IMR-90 (cell line): ENCODE data around the gene RAB38. TPM values are rescaled to one million over a fixed set of nuclear protein-coding genes. Genes with fewer than 3 reads are reported as not detected.

Source experiments
- ATAC-seq: fragments of 200-7000 bp; cut with Tn5 transposase; 2 replicates; pipeline ENCODE4 v1.9.1; 2020; ENCODE audit warnings: low read depth, mild to moderate bottlenecking, moderate library complexity
- BruUV-seq: library from RNA; stranded (reverse); fragments of 400-500 nt; replicated peaks from 2 replicates; lab custom pipeline; 2021; lab: Mats Ljungman, UMichigan
- CTCF ChIA-PET: fragments of 300-600 bp; formaldehyde crosslinking; extraction: SDS; loops from one replicate; lab custom pipeline; 2021; ENCODE audit warnings: antibody characterized with exemption; lab: Yijun Ruan, JAX
- POLR2A ChIA-PET: fragments of 300-600 bp; sonication (Branson Sonifier 250); formaldehyde crosslinking; loops from one replicate; lab custom pipeline; 2022; ENCODE audit warnings: antibody characterized with exemption; ENCODE audit not compliant: unreplicated experiment; lab: Charles Lee
- DNase-seq: peaks from one replicate; pipeline ENCODE4 v3.0.0; 2013
- H2AFZ ChIP-seq: replicated peaks from 2 replicates; pipeline ENCODE3; 2013; ENCODE audit warnings: low read length, mild to moderate bottlenecking; ENCODE audit not compliant: poor library complexity
- H2AK5ac ChIP-seq: 2 replicates; pipeline ENCODE4 v1.6.1; 2013; ENCODE audit warnings: low read depth, low read length, inconsistent platforms
- H2AK9ac ChIP-seq: replicated peaks from 2 replicates; pipeline ENCODE3; 2013; ENCODE audit warnings: mild to moderate bottlenecking, low read depth, low read length, moderate library complexity; ENCODE audit not compliant: poor library complexity
- H2BK120ac ChIP-seq: 2 replicates; pipeline ENCODE4 v1.6.1; 2013; ENCODE audit warnings: low read depth, low read length, inconsistent platforms
- H2BK15ac ChIP-seq: 3 replicates; pipeline ENCODE4 v1.6.1; 2013; ENCODE audit warnings: low read depth, low read length, inconsistent platforms
- H2BK20ac ChIP-seq: 2 replicates; pipeline ENCODE4 v1.6.1; 2013; ENCODE audit warnings: low read depth, mild to moderate bottlenecking, inconsistent platforms, low read length, moderate library complexity
- H2BK5ac ChIP-seq: 2 replicates; pipeline ENCODE4 v1.6.1; 2013; ENCODE audit warnings: mild to moderate bottlenecking, low read depth, low read length, inconsistent platforms; ENCODE audit not compliant: poor library complexity, severe bottlenecking
- H3K14ac ChIP-seq: replicated peaks from 2 replicates; pipeline ENCODE4 v1.6.1; 2013; ENCODE audit warnings: low read depth, low read length, inconsistent platforms
- H3K18ac ChIP-seq: 2 replicates; pipeline ENCODE4 v1.6.1; 2013; ENCODE audit warnings: low read depth, low read length, control low read depth
- H3K23ac ChIP-seq: 2 replicates; pipeline ENCODE4 v1.6.1; 2013; ENCODE audit warnings: low read depth, low read length, inconsistent platforms
- H3K27ac ChIP-seq: 2 replicates; pipeline ENCODE4 v1.5.1; 2013; ENCODE audit warnings: mild to moderate bottlenecking, control low read depth, low read length; ENCODE audit not compliant: insufficient read depth
- H3K27me3 ChIP-seq: 2 replicates; pipeline ENCODE4 v1.6.1; 2013; ENCODE audit warnings: low read length; ENCODE audit not compliant: control insufficient read depth, insufficient read depth
- H3K36me3 ChIP-seq: 2 replicates; pipeline ENCODE4 v1.6.1; 2013; ENCODE audit warnings: low read length, mixed read lengths; ENCODE audit not compliant: control insufficient read depth, insufficient read depth
- H3K4ac ChIP-seq: 2 replicates; pipeline ENCODE4 v1.6.1; 2013; ENCODE audit warnings: low read depth, low read length, inconsistent platforms
- H3K4me1 ChIP-seq: 2 replicates; pipeline ENCODE4 v1.6.1; 2013; ENCODE audit warnings: low read length, mixed read lengths; ENCODE audit not compliant: control insufficient read depth, insufficient read depth
- H3K4me2 ChIP-seq: 2 replicates; pipeline ENCODE4 v1.6.1; 2013; ENCODE audit warnings: low read depth, mild to moderate bottlenecking, control low read depth, low read length, moderate library complexity
- H3K4me3 ChIP-seq: 2 replicates; pipeline ENCODE4 v1.5.1; 2013; ENCODE audit warnings: low read depth, mild to moderate bottlenecking, control low read depth, low read length, moderate library complexity; ENCODE audit not compliant: insufficient read depth
- H3K56ac ChIP-seq: 2 replicates; pipeline ENCODE4 v1.6.1; 2013; ENCODE audit warnings: low read length, inconsistent platforms; ENCODE audit not compliant: insufficient read depth; ENCODE audit errors: extremely low read depth
- H3K79me1 ChIP-seq, 2 experiments: 2 replicates each; pipeline ENCODE4 v1.6.1; 2013; ENCODE audit warnings: low read length in 2 of 2, inconsistent platforms in 1 of 2, low read depth in 1 of 2
- H3K9ac ChIP-seq: 2 replicates; pipeline ENCODE4 v1.6.1; 2013; ENCODE audit warnings: low read depth, low read length, control low read depth
- H3K9me1 ChIP-seq: 2 replicates; pipeline ENCODE4 v1.6.1; 2013; ENCODE audit warnings: low read length, inconsistent platforms; ENCODE audit not compliant: insufficient read depth
- H3K9me3 ChIP-seq: 2 replicates; pipeline ENCODE4 v1.6.1; 2013; ENCODE audit warnings: low read length; ENCODE audit not compliant: control insufficient read depth, insufficient read depth
- H4K20me1 ChIP-seq: 2 replicates; pipeline ENCODE4 v1.6.1; 2013; ENCODE audit warnings: low read length, inconsistent platforms; ENCODE audit not compliant: insufficient read depth
- H4K5ac ChIP-seq: 2 replicates; pipeline ENCODE4 v1.6.1; 2013; ENCODE audit warnings: mild to moderate bottlenecking, low read depth, low read length, control low read depth
- H4K8ac ChIP-seq, 2 experiments: 2 replicates each; pipeline ENCODE4 v1.6.1; 2013; ENCODE audit warnings: low read depth in 2 of 2, low read length in 2 of 2, control low read depth in 1 of 2, inconsistent platforms in 1 of 2
- H4K91ac ChIP-seq: 2 replicates; pipeline ENCODE4 v1.6.1; 2013; ENCODE audit warnings: low read depth, low read length, inconsistent platforms; ENCODE audit not compliant: insufficient read depth
- BHLHE40 ChIP-seq: fragments of 150-350 bp; IDR thresholded peaks from 2 replicates; pipeline ENCODE4 v1.6.1; 2016; ENCODE audit warnings: mild to moderate bottlenecking, low read depth, low read length
- CEBPB ChIP-seq: IDR thresholded peaks from 2 replicates; pipeline ENCODE4 v1.6.1; 2012; ENCODE audit warnings: low read depth, low read length, improper control_type of control experiment
- CHD1 ChIP-seq: IDR thresholded peaks from 2 replicates; pipeline ENCODE4 v1.6.1; 2012; ENCODE audit warnings: low read depth, low read length, improper control_type of control experiment
- ELK1 ChIP-seq: fragments of 150-350 bp; IDR thresholded peaks from 2 replicates; pipeline ENCODE4 v1.6.1; 2016; ENCODE audit warnings: low read depth, mild to moderate bottlenecking, low read length, moderate library complexity, borderline replicate concordance
- FOS ChIP-seq: fragments of 150-350 bp; IDR thresholded peaks from 2 replicates; pipeline ENCODE4 v1.6.1; 2016; ENCODE audit warnings: low read depth, low read length
- MAFK ChIP-seq: IDR thresholded peaks from 2 replicates; pipeline ENCODE4 v1.6.1; 2012; ENCODE audit warnings: low read depth, low read length, improper control_type of control experiment
- MAZ ChIP-seq: IDR thresholded peaks from 2 replicates; pipeline ENCODE4 v1.6.1; 2012; ENCODE audit warnings: low read depth, mild to moderate bottlenecking, low read length, improper control_type of control experiment, moderate library complexity, borderline replicate concordance
- NFE2L2 ChIP-seq: fragments of 150-350 bp; IDR thresholded peaks from 2 replicates; pipeline ENCODE4 v1.6.1; 2016; ENCODE audit warnings: low read depth, mild to moderate bottlenecking, low read length
- POLR2A ChIP-seq: IDR thresholded peaks from 2 replicates; pipeline ENCODE4 v1.6.1; 2012; ENCODE audit warnings: mild to moderate bottlenecking, low read depth, low read length
- RAD21 ChIP-seq: IDR thresholded peaks from 2 replicates; pipeline ENCODE4 v1.6.1; 2012; ENCODE audit warnings: low read length, improper control_type of control experiment
- RCOR1 ChIP-seq: IDR thresholded peaks from 2 replicates; pipeline ENCODE4 v1.6.1; 2012; ENCODE audit warnings: mild to moderate bottlenecking, low read length, improper control_type of control experiment; ENCODE audit not compliant: insufficient replicate concordance
- RFX5 ChIP-seq: IDR thresholded peaks from 2 replicates; pipeline ENCODE4 v1.8.0; 2012; ENCODE audit warnings: low read depth, mild to moderate bottlenecking, low read length, moderate library complexity
- SMC3 ChIP-seq: fragments of 150-350 bp; IDR thresholded peaks from 2 replicates; pipeline ENCODE4 v1.6.1; 2016; ENCODE audit warnings: low read depth, mild to moderate bottlenecking, antibody characterized with exemption, low read length, moderate library complexity
- dilution Hi-C: fragments of 300-500 bp; cut with HindIII; formaldehyde crosslinking; loops from one replicate; pipeline ENCODE4 v1.14.3; 2018; ENCODE audit warnings: low sequenced_read_pairs; ENCODE audit not compliant: unreplicated experiment
- in situ Hi-C: fragments of 300-500 bp; cut with MboI; formaldehyde crosslinking; loops from 3 replicates; pipeline ENCODE4 v1.14.3; 2019; ENCODE audit warnings: low sequenced_read_pairs, inconsistent platforms, mixed read lengths
- intact Hi-C: fragments of 100-400 bp; cut with micrococcal nuclease; formaldehyde crosslinking; loops from 2 replicates; pipeline ENCODE4 v1.10.0; 2022
- polyA plus RNA-seq, 3 experiments: library from polyadenylated mRNA; depleted of rRNA; stranded (reverse); fragments of >200 nt; gene quantifications; 2 replicates each; pipeline ENCODE4 v1.2.3, GENCODE V29; 2012; ENCODE audit warnings: low replicate concordance in 1 of 3
- total RNA-seq: library from RNA; depleted of rRNA; stranded (reverse); fragments of >200 nt; gene quantifications from 2 replicates; pipeline ENCODE4 v1.2.3, GENCODE V29; 2012
- TF ChIP-seq, protein P1 (sequence below): conservative IDR thresholded peaks from 2 replicates; pipeline ENCODE4 v1.5.1; 2012; ENCODE audit warnings: mild to moderate bottlenecking, low read depth, low read length, improper control_type of control experiment
- TF ChIP-seq, protein P2 (sequence below): fragments of 150-350 bp; IDR thresholded peaks from 2 replicates; pipeline ENCODE4 v1.6.1; 2017; ENCODE audit warnings: mild to moderate bottlenecking, antibody characterized with exemption, low read length, low read depth

The RAB38 gene
- total and polyA plus RNA-seq, 2 of the 4 experiments (the other 2 are of a cell fraction): 5.0 to 6.5 TPM

GRCh38 chr11:88098289-88098688 lies 77.0 kb downstream of the RAB38 start:
- Histone ChIP-seq H4K91ac (no peak overlapping the region), H3K14ac (no peak overlapping the region), H2BK5ac (no peak overlapping the region), H3K27ac (no peak overlapping the region), H2AFZ (no peak overlapping the region), H2BK20ac (no peak overlapping the region), H4K8ac (no peak overlapping the region), H3K9me3 (no peaks in the 10 kb centered on the region), H2AK5ac (no peak overlapping the region), H2BK120ac (no peak overlapping the region), H3K4me1 (no peaks in the 10 kb centered on the region), H3K56ac (no peak overlapping the region), H3K18ac (no peak overlapping the region), H2BK15ac (no peak overlapping the region), H4K20me1 (no peaks in the 10 kb centered on the region), H3K23ac (no peak overlapping the region), H3K4me2 (no peak overlapping the region), H3K9ac (no peak overlapping the region), H3K79me1 (no peaks in the 10 kb centered on the region), H3K9me1 (no peaks in the 10 kb centered on the region), H4K5ac (no peak overlapping the region), H2AK9ac (no peak overlapping the region), H3K4me3 (no peak overlapping the region), H3K4ac (no peak overlapping the region), H3K36me3 (no peaks in the 10 kb centered on the region), H3K27me3 (no peaks in the 10 kb centered on the region)
- TF ChIP-seq, protein P1, sequence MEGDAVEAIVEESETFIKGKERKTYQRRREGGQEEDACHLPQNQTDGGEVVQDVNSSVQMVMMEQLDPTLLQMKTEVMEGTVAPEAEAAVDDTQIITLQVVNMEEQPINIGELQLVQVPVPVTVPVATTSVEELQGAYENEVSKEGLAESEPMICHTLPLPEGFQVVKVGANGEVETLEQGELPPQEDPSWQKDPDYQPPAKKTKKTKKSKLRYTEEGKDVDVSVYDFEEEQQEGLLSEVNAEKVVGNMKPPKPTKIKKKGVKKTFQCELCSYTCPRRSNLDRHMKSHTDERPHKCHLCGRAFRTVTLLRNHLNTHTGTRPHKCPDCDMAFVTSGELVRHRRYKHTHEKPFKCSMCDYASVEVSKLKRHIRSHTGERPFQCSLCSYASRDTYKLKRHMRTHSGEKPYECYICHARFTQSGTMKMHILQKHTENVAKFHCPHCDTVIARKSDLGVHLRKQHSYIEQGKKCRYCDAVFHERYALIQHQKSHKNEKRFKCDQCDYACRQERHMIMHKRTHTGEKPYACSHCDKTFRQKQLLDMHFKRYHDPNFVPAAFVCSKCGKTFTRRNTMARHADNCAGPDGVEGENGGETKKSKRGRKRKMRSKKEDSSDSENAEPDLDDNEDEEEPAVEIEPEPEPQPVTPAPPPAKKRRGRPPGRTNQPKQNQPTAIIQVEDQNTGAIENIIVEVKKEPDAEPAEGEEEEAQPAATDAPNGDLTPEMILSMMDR: no peak
- TF ChIP-seq, protein P2, sequence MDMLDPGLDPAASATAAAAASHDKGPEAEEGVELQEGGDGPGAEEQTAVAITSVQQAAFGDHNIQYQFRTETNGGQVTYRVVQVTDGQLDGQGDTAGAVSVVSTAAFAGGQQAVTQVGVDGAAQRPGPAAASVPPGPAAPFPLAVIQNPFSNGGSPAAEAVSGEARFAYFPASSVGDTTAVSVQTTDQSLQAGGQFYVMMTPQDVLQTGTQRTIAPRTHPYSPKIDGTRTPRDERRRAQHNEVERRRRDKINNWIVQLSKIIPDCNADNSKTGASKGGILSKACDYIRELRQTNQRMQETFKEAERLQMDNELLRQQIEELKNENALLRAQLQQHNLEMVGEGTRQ: no peak
- TF ChIP-seq POLR2A: no peak
- no peak for TF ChIP-seq BHLHE40
- TF ChIP-seq CEBPB: no peak
- TF ChIP-seq RCOR1: no peak
- TF ChIP-seq CHD1: no peak
- TF ChIP-seq MAZ: no peak
- no peak for TF ChIP-seq NFE2L2
- no peak for TF ChIP-seq RFX5
- no peak for TF ChIP-seq FOS
- TF ChIP-seq ELK1: no peak
- no peak for TF ChIP-seq MAFK
- no peak for TF ChIP-seq SMC3
- TF ChIP-seq RAD21: no peak
- POLR2A ChIA-PET: no interaction called here
- DNase-seq (no peak), ATAC-seq (no peak)
- dilution Hi-C loops: no loop called here
- intact Hi-C loops: no loop called here
- CTCF ChIA-PET: no interaction called here
- no TSS peak for BruUV-seq
- in situ Hi-C loops: no loop called here
